Motor neuron (in vitro differentiated cells): Measurements from ENCODE around the gene DNAJC8. TPM values are rescaled to one million over a fixed set of nuclear protein-coding genes. Genes with fewer than 3 reads are reported as not detected.

Experiments
- ATAC-seq, 8 experiments: fragments of 200-7000 bp; cut with Tn5 transposase; replicated peaks in 6 of 8; 2 replicates each; pipeline ENCODE4 v1.8.0; 2021; ENCODE audit warnings: mild to moderate bottlenecking in 8 of 8, moderate library complexity in 8 of 8
- H3K27ac ChIP-seq, 2 donors: fragments of 250-450 bp; sonication (Bioruptor Pico); 2 replicates each; pipeline ENCODE4 v1.9.0; 2021; ENCODE audit warnings: antibody characterized with exemption in 2 of 2, mild to moderate bottlenecking in 2 of 2, moderate library complexity in 1 of 2
- H3K4me1 ChIP-seq, 2 donors: fragments of 250-450 bp; sonication (Bioruptor Pico); replicated peaks in 1 of 2; 2 replicates each; pipeline ENCODE4 v1.6.1; 2021; ENCODE audit warnings: antibody characterized with exemption in 2 of 2, mild to moderate bottlenecking in 2 of 2, moderate library complexity in 1 of 2
- H3K4me3 ChIP-seq, 5 donors: fragments of 250-450 bp; sonication (Bioruptor Pico); 2 replicates each; pipeline ENCODE4 v1.9.0; 2021; ENCODE audit warnings: antibody characterized with exemption in 5 of 5, mild to moderate bottlenecking in 5 of 5, moderate library complexity in 4 of 5
- WGBS, 10 experiments: fragments of 450-650 bp; shearing (Covaris generic); methylation state at CpG; one replicate each; pipeline ENCODE4 v1.0.0; 2022; 5-methylcytosine and 5-hydroxymethylcytosine counted together
- in situ Hi-C, 9 experiments: fragments of 400-800 bp; cut with MboI; loops; one replicate each; pipeline ENCODE4 v1.15.0; 2021; ENCODE audit warnings: low sequenced_read_pairs in 9 of 9, low pct_unique_long_range_greater_than_20kb in 2 of 9; ENCODE audit not compliant: unreplicated experiment in 9 of 9
- total RNA-seq, 8 experiments: library from RNA; unstranded; fragments of 300-600 nt; gene quantifications; 2 replicates each; pipeline versions ENCODE4 v1.2.3 to v1.2.4, GENCODE V29; 2022

Gene DNAJC8
- total RNA-seq, 8 experiments from 2014 or later = 98.2 to 153 (median 105) TPM

GRCh38 chr1:28193701-28194161, 39.1 kb downstream of the DNAJC8 start:
- 81 to 100% (median 94%) methylated on average over 2 to 6 of the region's 8 CpGs; no CpG with 5 or more reads in 6 of the 10 experiments for WGBS, 10 experiments
- in situ Hi-C loops = no loop called here
- peak in 6 of 8 experiments; percentile 22 to 69 (median 28) for ATAC-seq
- Histone ChIP-seq H3K4me3 (no peak overlapping the region), H3K4me1 (no peaks in the 10 kb centered on the region), H3K27ac (no peak overlapping the region)

- Histone ChIP-seq H3K4me3 (no peak overlapping the region), H3K4me1 (no peaks in the 10 kb centered on the region), H3K27ac (no peak overlapping the region)
- WGBS, 10 experiments = 55 to 100% (median 80%) methylated on average over 2 to 10 of the region's 12 CpGs
- no peak for ATAC-seq
- in situ Hi-C loops = no loop called here
Observed at GRCh38 chr1:28190996-28191645, 41.7 kb downstream of the DNAJC8 start.

GRCh38 chr1:28190337-28190979, 42.4 kb downstream of the DNAJC8 start:
- Histone ChIP-seq H3K4me3 (no peak overlapping the region), H3K4me1 (no peaks in the 10 kb centered on the region), H3K27ac (no peak overlapping the region)
- ATAC-seq = no peak
- in situ Hi-C loops = no loop called here
- WGBS, 10 experiments = 50 to 95% (median 74%) methylated on average over 1 to 3 of the region's 3 CpGs

- Histone ChIP-seq H3K27ac (no peak overlapping the region), H3K4me3 (no peak overlapping the region), H3K4me1 (no peaks in the 10 kb centered on the region)
- 18 to 94% (median 80%) methylated on average over 1 of the region's 1 CpG; no CpG with 5 or more reads in 1 of the 10 experiments for WGBS, 10 experiments
- ATAC-seq = no peak
- in situ Hi-C loops = no loop called here
Observed at GRCh38 chr1:28185071-28185470, 47.8 kb downstream of the DNAJC8 start.

- Histone ChIP-seq H3K27ac (no peak overlapping the region), H3K4me3 (no peak overlapping the region), H3K4me1 (no peaks in the 10 kb centered on the region)
- ATAC-seq = no peak
- in situ Hi-C loops = no loop called here
- WGBS, 10 experiments = 69 to 88% (median 75%) methylated on average over 5 to 12 of the region's 12 CpGs
Observed at GRCh38 chr1:28180306-28181305, 52.2 kb downstream of the DNAJC8 start.

- ATAC-seq = no peak
- Histone ChIP-seq H3K4me1 (peaks cover 0 to under 1% of the 10 kb centered on the region in 2 donors), H3K27ac (no peak overlapping the region), H3K4me3 (no peak overlapping the region)
- 50 to 100% (median 83%) methylated on average over 1 to 14 of the region's 15 CpGs; no CpG with 5 or more reads in 3 of the 10 experiments for WGBS, 10 experiments
- in situ Hi-C loops = no loop called here
Observed at GRCh38 chr1:28178690-28179485, 53.9 kb downstream of the DNAJC8 start.

GRCh38 chr1:28176492-28177470, 56.0 kb downstream of the DNAJC8 start, which contains the start of gene PTAFR:
Gene PTAFR (minus strand): TSS chr1:28176690. CDS start chr1:28151021, 25,669 bp downstream.
- no peak for ATAC-seq

GRCh38 chr1:28175955-28176485, 56.8 kb downstream of the DNAJC8 start:
- WGBS, 10 experiments = 0 to 82% (median 66%) methylated on average over 1 to 8 of the region's 8 CpGs; no CpG with 5 or more reads in 4 of the 10 experiments
- Histone ChIP-seq H3K27ac (no peak overlapping the region), H3K4me3 (no peak overlapping the region), H3K4me1 (peaks cover 0 to 8% of the 10 kb centered on the region in 2 donors)
- no peak for ATAC-seq
- in situ Hi-C loops = no loop called here

More at GRCh38 chr1:28176492-28177470, 56.0 kb downstream of the DNAJC8 start, which contains the start of gene PTAFR:
- in situ Hi-C loops = no loop called here
- 42 to 77% (median 69%) methylated on average over 5 to 18 of the region's 18 CpGs for WGBS, 10 experiments
- H3K27ac ChIP-seq = no peak within 1 kb of the TSS
- no peak within 1 kb of the TSS for H3K4me3 ChIP-seq
- H3K4me1 ChIP-seq = peaks cover 0 to 8% of the 10 kb centered on the region in 2 donors

GRCh38 chr1:28173980-28174297, 58.9 kb downstream of the DNAJC8 start:
- Histone ChIP-seq H3K27ac (peak overlapping the region in 1 of 2 donors; percentile 10), H3K4me3 (no peak overlapping the region), H3K4me1 (peaks cover 0 to 8% of the 10 kb centered on the region in 2 donors)
- ATAC-seq = peak in 2 of 8 experiments; percentile 36 to 96
- in situ Hi-C loops = no loop called here
- WGBS, 10 experiments = 43 to 90% methylated on average over 1 to 2 of the region's 5 CpGs; no CpG with 5 or more reads in 8 of the 10 experiments

GRCh38 chr1:28173151-28173979, 59.5 kb downstream of the DNAJC8 start:
- ATAC-seq = peak; percentile 19 to 87 (median 73)
- peak overlapping the region in 1 of 2 donors; percentile 10 for H3K27ac ChIP-seq
- WGBS, 10 experiments = 17 to 100% (median 79%) methylated on average over 1 to 9 of the region's 11 CpGs; no CpG with 5 or more reads in 3 of the 10 experiments
- H3K4me1 ChIP-seq = peaks cover 0 to 8% of the 10 kb centered on the region in 2 donors
- H3K4me3 ChIP-seq = no peak overlapping the region
- in situ Hi-C loops = no loop called here
